ENCODE data around the gene COLGALT1. TPM values are rescaled to one million over a fixed set of nuclear protein-coding genes. Genes with fewer than 3 reads are reported as not detected.

Gene COLGALT1
- total and polyA plus RNA-seq, 2 experiments from 2014 or later: 18.2 to 63.4 TPM

DNA sequence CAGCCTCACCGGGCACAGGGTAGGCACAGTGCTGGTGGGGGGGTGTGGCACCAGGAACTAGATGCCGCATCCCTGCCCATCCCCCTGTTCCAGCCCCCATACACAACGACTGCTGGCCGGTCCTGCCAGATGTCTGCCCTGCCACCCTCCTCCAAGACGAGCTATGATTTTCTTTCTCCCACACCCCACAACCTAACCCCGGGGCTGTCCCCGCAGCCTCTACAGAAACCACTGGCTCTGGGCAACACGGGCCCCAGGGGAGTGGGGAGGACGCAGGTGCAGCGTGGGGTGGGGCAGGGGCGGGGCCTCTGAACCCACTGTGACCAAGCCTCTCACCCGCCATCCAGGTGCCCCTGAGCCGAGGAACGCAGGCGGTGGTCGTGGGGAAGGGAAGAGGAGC, 28.5 kb upstream of the COLGALT1 start:
- no peak for DNase-seq (ENCODE audit: low spot score)
- no peak overlapping the region for H3K27ac ChIP-seq (ENCODE audit: low read depth)
- peaks cover 10% of the 10 kb centered on the region for H3K4me1 ChIP-seq (ENCODE audit: insufficient read depth)
- no peaks in the 10 kb centered on the region for H4K20me1 ChIP-seq (replicated peaks; ENCODE audit: insufficient read depth)
- Mint-ChIP-seq H3K4me1 (peaks cover 2% of the 10 kb centered on the region; the same call in 1 of the 3 replicates), H3K4me3 (no peak overlapping the region), H3K27me3 (ENCODE audit: insufficient read depth, low read depth, poor library complexity) (peaks cover 22% of the 10 kb centered on the region), H3K9me3 (peaks cover 6% of the 10 kb centered on the region; the same call in 1 of the 3 replicates), H3K36me3 (ENCODE audit: low read depth) (peaks cover 3% of the 10 kb centered on the region; the same call in 1 of the 3 replicates), H3K27ac (no peak overlapping the region)
- H3K9me2 ChIP-seq (ENCODE audit: insufficient read depth): no peaks in the 10 kb centered on the region
- H3K79me2 ChIP-seq (replicated peaks; ENCODE audit: insufficient read depth): no peaks in the 10 kb centered on the region
- no peak for ATAC-seq
- H3K4me2 ChIP-seq: no peak overlapping the region
- no peaks in the 10 kb centered on the region for H3K36me3 ChIP-seq (ENCODE audit: insufficient read depth)
- H3F3A ChIP-seq (replicated peaks; ENCODE audit: low read depth): 0 out of 2 replicates have a peak, but pooled peaks cover 7% of the 10 kb centered on the region
- H2AFZ ChIP-seq: no peak overlapping the region
- H3K4me3 ChIP-seq: no peak overlapping the region
- no peaks in the 10 kb centered on the region for H3K27me3 ChIP-seq (ENCODE audit: insufficient read depth)
- TF ChIP-seq CREB1 (CRISPR knock-in tag; IDR thresholded peaks at IDR 0.05; ENCODE audit: low read depth) (no peak), EZH2phosphoT487 (IDR thresholded peaks at IDR 0.05; ENCODE audit: unreplicated experiment) (no peak), ZNF114 (CRISPR knock-in tag; IDR thresholded peaks at IDR 0.05) (no peak), JUNB (IDR thresholded peaks at IDR 0.05; ENCODE audit: unreplicated experiment) (no peak), STAT1 (IDR thresholded peaks at IDR 0.05; ENCODE audit: unreplicated experiment) (no peak)
- TF ChIP-seq, protein P1, sequence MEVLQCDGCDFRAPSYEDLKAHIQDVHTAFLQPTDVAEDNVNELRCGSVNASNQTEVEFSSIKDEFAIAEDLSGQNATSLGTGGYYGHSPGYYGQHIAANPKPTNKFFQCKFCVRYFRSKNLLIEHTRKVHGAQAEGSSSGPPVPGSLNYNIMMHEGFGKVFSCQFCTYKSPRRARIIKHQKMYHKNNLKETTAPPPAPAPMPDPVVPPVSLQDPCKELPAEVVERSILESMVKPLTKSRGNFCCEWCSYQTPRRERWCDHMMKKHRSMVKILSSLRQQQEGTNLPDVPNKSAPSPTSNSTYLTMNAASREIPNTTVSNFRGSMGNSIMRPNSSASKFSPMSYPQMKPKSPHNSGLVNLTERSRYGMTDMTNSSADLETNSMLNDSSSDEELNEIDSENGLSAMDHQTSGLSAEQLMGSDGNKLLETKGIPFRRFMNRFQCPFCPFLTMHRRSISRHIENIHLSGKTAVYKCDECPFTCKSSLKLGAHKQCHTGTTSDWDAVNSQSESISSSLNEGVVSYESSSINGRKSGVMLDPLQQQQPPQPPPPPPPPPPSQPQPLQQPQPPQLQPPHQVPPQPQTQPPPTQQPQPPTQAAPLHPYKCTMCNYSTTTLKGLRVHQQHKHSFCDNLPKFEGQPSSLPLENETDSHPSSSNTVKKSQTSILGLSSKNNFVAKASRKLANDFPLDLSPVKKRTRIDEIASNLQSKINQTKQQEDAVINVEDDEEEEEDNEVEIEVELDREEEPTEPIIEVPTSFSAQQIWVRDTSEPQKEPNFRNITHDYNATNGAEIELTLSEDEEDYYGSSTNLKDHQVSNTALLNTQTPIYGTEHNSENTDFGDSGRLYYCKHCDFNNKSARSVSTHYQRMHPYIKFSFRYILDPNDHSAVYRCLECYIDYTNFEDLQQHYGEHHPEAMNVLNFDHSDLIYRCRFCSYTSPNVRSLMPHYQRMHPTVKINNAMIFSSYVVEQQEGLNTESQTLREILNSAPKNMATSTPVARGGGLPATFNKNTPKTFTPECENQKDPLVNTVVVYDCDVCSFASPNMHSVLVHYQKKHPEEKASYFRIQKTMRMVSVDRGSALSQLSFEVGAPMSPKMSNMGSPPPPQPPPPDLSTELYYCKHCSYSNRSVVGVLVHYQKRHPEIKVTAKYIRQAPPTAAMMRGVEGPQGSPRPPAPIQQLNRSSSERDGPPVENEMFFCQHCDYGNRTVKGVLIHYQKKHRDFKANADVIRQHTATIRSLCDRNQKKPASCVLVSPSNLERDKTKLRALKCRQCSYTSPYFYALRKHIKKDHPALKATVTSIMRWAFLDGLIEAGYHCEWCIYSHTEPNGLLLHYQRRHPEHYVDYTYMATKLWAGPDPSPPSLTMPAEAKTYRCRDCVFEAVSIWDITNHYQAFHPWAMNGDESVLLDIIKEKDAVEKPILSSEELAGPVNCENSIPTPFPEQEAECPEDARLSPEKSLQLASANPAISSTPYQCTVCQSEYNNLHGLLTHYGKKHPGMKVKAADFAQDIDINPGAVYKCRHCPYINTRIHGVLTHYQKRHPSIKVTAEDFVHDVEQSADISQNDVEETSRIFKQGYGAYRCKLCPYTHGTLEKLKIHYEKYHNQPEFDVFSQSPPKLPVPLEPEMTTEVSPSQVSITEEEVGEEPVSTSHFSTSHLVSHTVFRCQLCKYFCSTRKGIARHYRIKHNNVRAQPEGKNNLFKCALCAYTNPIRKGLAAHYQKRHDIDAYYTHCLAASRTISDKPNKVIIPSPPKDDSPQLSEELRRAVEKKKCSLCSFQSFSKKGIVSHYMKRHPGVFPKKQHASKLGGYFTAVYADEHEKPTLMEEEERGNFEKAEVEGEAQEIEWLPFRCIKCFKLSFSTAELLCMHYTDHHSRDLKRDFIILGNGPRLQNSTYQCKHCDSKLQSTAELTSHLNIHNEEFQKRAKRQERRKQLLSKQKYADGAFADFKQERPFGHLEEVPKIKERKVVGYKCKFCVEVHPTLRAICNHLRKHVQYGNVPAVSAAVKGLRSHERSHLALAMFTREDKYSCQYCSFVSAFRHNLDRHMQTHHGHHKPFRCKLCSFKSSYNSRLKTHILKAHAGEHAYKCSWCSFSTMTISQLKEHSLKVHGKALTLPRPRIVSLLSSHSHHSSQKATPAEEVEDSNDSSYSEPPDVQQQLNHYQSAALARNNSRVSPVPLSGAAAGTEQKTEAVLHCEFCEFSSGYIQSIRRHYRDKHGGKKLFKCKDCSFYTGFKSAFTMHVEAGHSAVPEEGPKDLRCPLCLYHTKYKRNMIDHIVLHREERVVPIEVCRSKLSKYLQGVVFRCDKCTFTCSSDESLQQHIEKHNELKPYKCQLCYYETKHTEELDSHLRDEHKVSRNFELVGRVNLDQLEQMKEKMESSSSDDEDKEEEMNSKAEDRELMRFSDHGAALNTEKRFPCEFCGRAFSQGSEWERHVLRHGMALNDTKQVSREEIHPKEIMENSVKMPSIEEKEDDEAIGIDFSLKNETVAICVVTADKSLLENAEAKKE (CRISPR knock-in tag; IDR thresholded peaks at IDR 0.05): no peak
- TF ChIP-seq, protein P2, sequence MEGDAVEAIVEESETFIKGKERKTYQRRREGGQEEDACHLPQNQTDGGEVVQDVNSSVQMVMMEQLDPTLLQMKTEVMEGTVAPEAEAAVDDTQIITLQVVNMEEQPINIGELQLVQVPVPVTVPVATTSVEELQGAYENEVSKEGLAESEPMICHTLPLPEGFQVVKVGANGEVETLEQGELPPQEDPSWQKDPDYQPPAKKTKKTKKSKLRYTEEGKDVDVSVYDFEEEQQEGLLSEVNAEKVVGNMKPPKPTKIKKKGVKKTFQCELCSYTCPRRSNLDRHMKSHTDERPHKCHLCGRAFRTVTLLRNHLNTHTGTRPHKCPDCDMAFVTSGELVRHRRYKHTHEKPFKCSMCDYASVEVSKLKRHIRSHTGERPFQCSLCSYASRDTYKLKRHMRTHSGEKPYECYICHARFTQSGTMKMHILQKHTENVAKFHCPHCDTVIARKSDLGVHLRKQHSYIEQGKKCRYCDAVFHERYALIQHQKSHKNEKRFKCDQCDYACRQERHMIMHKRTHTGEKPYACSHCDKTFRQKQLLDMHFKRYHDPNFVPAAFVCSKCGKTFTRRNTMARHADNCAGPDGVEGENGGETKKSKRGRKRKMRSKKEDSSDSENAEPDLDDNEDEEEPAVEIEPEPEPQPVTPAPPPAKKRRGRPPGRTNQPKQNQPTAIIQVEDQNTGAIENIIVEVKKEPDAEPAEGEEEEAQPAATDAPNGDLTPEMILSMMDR (conservative IDR thresholded peaks at IDR 0.05; ENCODE audit: low read depth in 2 of 2): no peak
- TF ChIP-seq, protein P3, sequence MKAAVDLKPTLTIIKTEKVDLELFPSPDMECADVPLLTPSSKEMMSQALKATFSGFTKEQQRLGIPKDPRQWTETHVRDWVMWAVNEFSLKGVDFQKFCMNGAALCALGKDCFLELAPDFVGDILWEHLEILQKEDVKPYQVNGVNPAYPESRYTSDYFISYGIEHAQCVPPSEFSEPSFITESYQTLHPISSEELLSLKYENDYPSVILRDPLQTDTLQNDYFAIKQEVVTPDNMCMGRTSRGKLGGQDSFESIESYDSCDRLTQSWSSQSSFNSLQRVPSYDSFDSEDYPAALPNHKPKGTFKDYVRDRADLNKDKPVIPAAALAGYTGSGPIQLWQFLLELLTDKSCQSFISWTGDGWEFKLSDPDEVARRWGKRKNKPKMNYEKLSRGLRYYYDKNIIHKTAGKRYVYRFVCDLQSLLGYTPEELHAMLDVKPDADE (IDR thresholded peaks at IDR 0.05): no peak
